Activated effector memory CD4-positive, alpha-beta T cell treated with anti-CD3 and anti-CD28 coated beads, Interleukin-2, amount 50 U/mL, for 16 hours (primary cell): ENCODE data around the gene ZNF480.
A peak's percentile ranks its signal among the peaks of the same experiment; 100 is the strongest.
"Not testable (repeated sequence)": the region's sequence is repeated elsewhere in the genome, so short reads cannot be mapped to it uniquely, and the experiment has no call there.

Experiments used
- DNase-seq: peaks from one replicate; pipeline ENCODE4 v3.0.0-alpha.2; 2020

The ZNF480 gene

DNA sequence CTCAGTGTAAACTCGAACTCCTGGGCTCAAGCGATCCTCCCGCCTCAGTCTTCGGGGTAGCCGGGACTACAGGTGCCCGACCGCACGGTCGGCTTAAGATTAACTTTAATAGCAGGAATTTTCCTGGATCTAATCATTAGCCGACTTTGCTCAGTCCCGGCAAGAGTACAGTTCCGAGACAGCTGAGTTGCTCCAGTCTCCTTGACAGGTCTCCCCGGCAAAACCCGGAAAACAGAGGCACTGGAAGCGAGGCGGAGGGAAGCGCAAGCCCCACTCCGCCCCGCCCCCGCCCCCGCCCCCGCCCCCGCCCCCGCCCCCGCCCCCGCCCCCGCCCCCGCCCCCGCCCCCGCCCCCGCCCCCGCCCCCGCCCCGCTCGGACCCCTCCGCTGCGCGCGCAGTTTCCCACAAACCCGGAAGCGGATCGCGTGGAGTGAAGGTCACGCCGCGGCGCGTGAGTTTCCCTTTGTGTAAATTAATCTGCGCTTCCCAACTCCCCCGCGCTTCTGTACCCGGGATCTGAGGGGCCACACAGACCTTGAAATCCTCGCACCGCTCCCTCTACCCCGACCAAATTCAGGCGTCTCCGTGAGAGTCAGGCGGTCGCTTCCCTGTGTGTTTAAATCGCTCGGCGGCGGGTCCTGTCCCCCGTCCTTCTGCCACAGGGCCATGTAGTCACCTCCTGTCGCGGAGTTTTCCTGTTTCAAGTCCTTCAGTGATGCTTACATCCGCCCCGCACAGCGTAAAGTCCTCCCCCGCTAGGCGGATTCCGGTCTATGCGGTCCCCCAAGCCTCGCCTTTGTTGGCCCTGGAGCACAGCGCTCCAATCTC, at the start of gene ZNF480:
Gene ZNF480, plus strand, starts transcription at position 397 of the 828 bp plus-strand sequence. CDS start 3,244 bp downstream, outside the sequence.
- DNase-seq = peak; percentile 94

DNA sequence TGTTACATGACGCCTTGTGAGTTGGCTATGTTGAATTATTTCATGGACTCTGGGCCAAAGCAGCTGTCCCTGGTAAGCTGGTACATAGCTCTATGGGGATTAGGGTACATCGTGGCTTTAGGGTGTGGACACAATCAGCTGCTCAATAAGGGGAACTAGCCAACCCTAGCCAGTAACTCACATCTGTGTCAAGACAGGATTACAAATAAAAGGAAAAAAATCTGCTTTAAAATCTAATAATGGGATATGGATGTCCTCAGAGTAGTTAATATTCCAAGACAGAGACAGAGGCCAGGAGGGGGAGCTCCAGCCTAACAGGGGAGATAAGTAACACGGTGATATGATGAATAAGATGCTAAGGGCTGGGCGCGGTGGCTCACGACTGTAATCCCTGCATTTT, 48.7 kb upstream of the ZNF480 start:
- DNase-seq = peak; percentile 85

- DNase-seq = no peak
Observed at GRCh38 chr19:52258426-52258825, 38.5 kb upstream of the ZNF480 start.

DNA sequence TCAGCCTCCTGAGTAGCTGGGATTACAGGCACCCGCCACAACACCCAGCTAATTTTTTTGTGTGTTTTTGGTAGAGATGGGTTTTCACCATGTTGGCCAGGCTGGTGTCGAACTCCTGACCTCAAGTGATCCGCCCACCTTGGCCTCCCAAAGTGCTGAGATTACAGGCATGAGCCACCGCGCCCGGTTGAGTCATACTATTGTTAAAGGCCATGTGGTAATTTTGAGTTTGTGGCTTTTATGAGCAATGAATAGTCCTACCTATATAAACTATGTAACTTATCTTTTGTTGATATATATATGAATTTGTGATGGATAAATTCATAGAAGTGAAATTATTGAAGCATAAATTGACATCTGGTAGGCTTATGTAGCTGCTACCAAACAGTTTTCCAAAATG, 31.4 kb upstream of the ZNF480 start:
- not testable (repeated sequence) for DNase-seq

GRCh38 chr19:52269338-52270261, 27.4 kb upstream of the ZNF480 start, which contains the start of gene ZNF766:
TSS of gene ZNF766 (plus strand) at chr19:52269587. CDS start at chr19:52269614, 27 bp downstream.
- peak; percentile 99 for DNase-seq

DNA sequence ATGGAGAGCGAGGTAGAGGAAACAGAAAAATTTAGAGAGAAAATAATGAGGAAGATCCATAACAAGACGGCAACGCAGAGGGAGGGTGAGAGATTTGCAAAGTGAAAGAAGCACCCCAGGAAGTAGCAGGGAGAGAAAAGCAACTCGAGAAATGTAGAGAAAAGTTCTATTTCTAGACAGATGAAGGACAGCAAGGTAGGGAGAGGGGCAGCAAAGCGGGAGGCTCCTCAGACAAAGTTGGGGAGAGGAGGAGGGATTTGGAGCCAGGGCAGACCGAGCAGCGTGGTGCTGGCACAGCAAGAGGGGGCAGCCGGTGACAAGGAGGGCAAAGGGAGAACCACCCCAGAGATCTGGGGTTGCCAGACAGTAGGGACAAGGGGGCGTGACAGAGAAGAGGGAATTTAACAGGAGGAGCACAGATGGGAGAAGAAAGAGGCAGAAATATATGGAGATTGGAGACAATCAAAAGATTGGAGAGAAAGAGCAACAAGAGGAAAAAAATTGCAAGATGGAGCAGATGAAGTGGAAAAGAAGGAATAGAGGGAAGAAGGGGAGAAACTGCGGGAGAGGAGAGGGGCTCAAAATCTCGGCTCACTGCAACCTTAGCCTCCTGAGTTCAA, 26.6 kb upstream of the ZNF480 start:
- no peak for DNase-seq

DNA sequence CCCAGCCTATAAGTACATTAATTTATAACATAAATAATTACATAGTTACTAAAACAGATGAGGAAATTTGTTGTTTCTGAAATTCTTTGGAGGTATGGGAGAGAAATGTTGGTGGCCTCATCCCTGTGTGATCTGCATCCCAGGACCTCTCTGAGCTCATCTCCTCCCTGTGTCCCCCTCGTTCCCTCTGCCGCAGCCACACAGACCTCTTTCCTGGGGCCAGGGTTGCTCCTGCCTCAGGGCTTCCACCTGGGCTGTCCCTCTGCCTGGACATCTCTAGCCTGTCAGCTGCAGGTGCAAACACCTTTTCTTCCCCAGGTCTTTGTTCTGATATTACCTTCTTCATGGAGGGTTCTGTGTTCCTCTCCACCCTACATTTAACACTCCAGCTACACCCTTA, 23.7 kb upstream of the ZNF480 start:
- no peak for DNase-seq

- DNase-seq = no peak
Observed at GRCh38 chr19:52274191-52274590, 22.8 kb upstream of the ZNF480 start.

DNA sequence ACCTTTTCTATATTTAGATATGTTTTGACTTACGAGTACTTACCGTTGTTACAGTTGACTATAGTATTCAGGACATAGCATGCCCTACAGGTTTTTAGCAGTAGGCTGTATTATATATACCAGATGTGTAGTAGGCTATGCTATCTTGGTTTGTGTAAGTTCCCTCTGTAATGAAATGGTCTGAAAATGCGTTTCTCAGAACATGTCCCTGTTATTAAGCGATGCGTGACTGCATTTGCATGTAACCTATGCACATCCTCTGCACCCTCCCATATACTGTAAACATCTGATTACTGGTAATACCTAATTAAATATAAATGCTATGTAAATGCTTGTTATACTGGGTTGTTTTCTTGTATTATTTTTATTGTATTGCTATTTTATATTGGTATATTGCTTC, 21.0 kb upstream of the ZNF480 start:
- no peak for DNase-seq

DNA sequence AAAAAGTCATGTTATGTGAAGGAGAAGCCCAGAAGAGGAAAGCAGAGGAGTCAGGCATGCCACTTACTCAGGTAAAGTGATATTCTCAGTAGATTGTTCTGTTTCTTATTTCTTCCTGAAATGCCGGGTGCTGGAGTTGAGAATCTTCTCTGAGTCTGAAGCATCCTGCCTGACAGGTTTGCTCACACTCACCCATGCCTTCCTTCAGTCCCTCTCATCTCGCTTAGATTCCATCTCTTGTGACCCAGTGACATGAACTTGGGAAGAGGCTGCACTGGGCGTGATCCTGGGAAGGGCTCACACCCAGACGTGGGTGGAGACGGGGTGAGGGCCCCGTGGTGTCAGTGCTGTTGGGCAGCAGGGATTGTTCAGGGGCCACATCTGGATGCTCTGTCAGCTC, 19.5 kb upstream of the ZNF480 start:
- DNase-seq = no peak

- DNase-seq = no peak
Observed at GRCh38 chr19:52286256-52286655, 10.7 kb upstream of the ZNF480 start.

- no peak for DNase-seq
Observed at GRCh38 chr19:52291781-52292180, 5.2 kb upstream of the ZNF480 start.

GRCh38 chr19:52292946-52293345, 4.0 kb upstream of the ZNF480 start:
- DNase-seq = not testable (repeated sequence)

DNA sequence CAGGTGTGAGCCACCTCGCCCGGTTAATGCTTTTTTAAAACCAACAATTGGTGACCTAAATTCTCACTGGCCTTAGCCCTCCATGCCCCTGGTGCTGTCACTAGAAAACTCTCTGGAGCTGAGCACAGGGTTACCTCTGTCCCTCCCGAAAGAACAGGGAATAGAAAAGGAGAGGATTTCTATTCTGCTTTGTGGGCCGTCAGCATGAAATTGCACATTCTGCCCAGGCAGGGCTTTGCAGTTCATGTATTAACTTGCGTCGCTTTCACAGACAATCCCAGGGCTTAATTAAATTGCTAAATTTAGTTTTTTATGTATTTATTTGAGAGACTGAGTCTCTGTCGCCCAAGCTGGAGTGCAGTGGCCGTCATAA, 583 bp upstream of the ZNF480 start:
- DNase-seq = peak; percentile 62

- DNase-seq = no peak
Observed at GRCh38 chr19:52297601-52298364, 814 bp downstream of the ZNF480 start.

- DNase-seq = no peak
Observed at GRCh38 chr19:52307275-52307674, 10.3 kb downstream of the ZNF480 start.

GRCh38 chr19:52322429-52322828, 25.5 kb downstream of the ZNF480 start:
- no peak for DNase-seq

DNA sequence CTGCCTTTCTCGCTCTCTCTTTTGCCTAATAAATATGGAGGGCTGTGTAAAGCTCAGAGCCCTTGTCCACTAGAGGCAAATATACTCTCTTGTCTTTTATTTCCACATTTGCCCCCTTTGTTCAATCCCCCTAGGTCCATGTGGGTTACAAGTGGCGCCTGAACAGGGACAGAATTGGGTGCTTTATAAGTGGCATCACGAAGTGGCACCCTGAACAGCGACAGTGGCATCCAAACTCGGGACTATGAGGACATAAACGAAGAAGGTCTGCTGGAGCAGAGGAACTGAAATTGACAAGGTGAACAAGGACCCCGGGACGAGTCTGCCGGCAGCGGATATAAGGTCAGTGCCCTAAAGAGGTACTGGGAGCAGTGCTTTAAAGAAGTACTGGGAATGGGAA, 34.8 kb downstream of the ZNF480 start:
- DNase-seq = no peak

- no peak for DNase-seq
Observed at GRCh38 chr19:52335768-52336116, 38.8 kb downstream of the ZNF480 start.

GRCh38 chr19:52336117-52336790, 39.3 kb downstream of the ZNF480 start, which contains the start of gene ZNF610:
TSS of gene ZNF610 (plus strand) at chr19:52336243. CDS start at chr19:52349173, 12,930 bp downstream.
- DNase-seq = peak; percentile 94

GRCh38 chr19:52336791-52337381, 39.9 kb downstream of the ZNF480 start:
- DNase-seq = no peak
